Measurements from ENCODE around the gene AGBL1. TPM values are rescaled to one million over a fixed set of nuclear protein-coding genes. Genes with fewer than 3 reads are reported as not detected.
A peak's percentile ranks its signal among the peaks of the same experiment; 100 is the strongest.
"Not testable (repeated sequence)": the region's sequence is repeated elsewhere in the genome, so short reads cannot be mapped to it uniquely, and the experiment has no call there.

The AGBL1 gene
- total and polyA plus RNA-seq, 7 donors, result 0.96 to 34.8 (median 6.6) TPM

DNA sequence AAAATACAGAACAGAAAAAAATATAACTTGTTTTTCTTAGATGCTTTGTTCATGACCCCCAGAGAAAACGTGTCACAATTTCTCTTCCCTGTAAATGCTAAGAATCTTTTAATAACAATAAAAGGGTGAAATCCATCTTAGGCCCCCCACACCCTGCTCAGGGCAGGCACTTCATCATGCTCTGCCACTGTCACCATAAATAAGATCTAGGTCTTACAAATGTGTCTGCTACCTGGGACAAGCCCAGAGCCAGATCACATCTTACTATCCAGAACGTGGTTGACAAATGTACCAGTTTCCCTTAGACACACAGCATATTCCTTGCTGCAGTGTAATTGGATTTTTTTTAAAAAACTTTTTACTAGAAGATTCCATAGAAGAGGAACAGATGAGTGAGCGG, 795.4 kb downstream of the AGBL1 start:
- TF ChIP-seq, protein P1, sequence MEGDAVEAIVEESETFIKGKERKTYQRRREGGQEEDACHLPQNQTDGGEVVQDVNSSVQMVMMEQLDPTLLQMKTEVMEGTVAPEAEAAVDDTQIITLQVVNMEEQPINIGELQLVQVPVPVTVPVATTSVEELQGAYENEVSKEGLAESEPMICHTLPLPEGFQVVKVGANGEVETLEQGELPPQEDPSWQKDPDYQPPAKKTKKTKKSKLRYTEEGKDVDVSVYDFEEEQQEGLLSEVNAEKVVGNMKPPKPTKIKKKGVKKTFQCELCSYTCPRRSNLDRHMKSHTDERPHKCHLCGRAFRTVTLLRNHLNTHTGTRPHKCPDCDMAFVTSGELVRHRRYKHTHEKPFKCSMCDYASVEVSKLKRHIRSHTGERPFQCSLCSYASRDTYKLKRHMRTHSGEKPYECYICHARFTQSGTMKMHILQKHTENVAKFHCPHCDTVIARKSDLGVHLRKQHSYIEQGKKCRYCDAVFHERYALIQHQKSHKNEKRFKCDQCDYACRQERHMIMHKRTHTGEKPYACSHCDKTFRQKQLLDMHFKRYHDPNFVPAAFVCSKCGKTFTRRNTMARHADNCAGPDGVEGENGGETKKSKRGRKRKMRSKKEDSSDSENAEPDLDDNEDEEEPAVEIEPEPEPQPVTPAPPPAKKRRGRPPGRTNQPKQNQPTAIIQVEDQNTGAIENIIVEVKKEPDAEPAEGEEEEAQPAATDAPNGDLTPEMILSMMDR (IDR thresholded peaks at IDR 0.05), result no peak
- Histone ChIP-seq H3K9me3 (no peaks in the 10 kb centered on the region), H3K4me3 (no peak overlapping the region), H3K36me3 (ENCODE audit: insufficient read depth in 1 of 2, low read depth in 1 of 2) (no peaks in the 10 kb centered on the region), H3K27ac (no peak overlapping the region), H3K4me1 (peaks cover 3% of the 10 kb centered on the region), H3K27me3 (ENCODE audit: insufficient read depth in 3 of 3, low read length in 2 of 3) (no peaks in the 10 kb centered on the region)
- 84 to 90% (median 87%) methylated on average over 3 of the region's 3 CpGs for WGBS, 3 donors
- DNase-seq (no peak), ATAC-seq (no peak)
- intact Hi-C loops (cut with DNase I), result loop anchor here (5.0 to 10.0 kb wide), 2 partner anchors 73 to 250 kb away; no protein-coding TSS in a partner anchor

DNA sequence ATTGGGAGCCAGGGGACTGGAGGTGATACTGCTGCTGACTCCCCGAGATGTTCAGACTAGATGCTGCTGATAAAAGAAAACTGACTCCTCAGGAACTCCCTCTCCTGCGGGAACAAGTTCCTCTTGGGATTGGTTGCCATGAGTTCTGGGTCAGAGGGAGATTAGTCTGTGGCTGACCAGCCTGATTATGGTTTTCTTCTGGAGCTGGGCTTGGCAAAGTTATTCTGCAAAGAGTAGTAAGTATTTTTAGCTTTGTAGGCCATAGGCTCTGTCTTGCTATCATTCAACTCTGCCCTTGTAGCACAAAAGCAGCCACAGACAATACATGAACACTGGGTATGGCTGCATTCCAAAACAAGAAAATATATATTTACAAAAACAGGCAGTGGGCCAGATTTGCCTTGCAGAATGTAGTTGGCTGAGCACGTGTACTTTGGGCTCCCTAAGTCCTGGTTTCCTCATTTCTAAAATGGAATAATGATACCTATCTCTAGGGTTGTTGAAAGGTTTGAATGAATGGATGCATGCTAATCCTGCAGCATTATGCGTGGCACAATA, 796.8 kb downstream of the AGBL1 start:
- no peaks in the 10 kb centered on the region for H3K9me3 ChIP-seq
- no peak for DNase-seq
- intact Hi-C loops (cut with DNase I), result loop anchor here (5.0 to 10.0 kb wide), 2 partner anchors 74 to 252 kb away; no protein-coding TSS in a partner anchor
- TF ChIP-seq, protein P1 (IDR thresholded peaks at IDR 0.05), result no peak
- H3K4me1 ChIP-seq, result peaks cover 3% of the 10 kb centered on the region
- no peak overlapping the region for H3K4me3 ChIP-seq
- ATAC-seq, result peak in 1 of 4 donors; percentile 64
- no peaks in the 10 kb centered on the region for H3K36me3 ChIP-seq (ENCODE audit: insufficient read depth in 1 of 2, low read depth in 1 of 2)
- H3K27ac ChIP-seq, result peak overlapping the region; percentile 39
- H3K27me3 ChIP-seq (ENCODE audit: insufficient read depth in 3 of 3, low read length in 2 of 3), result no peaks in the 10 kb centered on the region
- 35 to 72% (median 49%) methylated on average over 4 of the region's 4 CpGs for WGBS, 3 donors

DNA sequence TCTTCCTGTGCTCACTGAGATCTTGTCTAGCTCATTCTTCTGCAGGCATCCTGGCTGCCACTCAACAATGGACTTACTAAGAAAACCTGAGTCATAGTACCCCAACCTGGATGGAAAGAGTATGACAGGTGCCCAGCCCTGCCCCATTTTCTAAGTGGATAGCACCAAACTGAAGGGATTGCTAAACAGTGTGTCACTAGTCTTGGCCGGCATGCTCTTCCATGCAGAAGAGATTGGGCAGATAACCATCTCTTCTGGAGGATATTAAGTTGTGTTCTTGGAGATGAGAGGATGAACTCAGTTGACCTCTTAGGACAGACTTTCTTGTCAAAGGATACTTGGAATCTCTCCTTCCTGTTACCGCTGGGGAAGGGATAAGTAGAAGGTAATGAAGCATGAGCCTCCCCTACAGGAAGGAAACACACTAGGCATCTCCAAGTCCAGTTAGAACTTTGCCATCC, 797.5 kb downstream of the AGBL1 start:
- TF ChIP-seq, protein P1 (IDR thresholded peaks at IDR 0.05), result peak; percentile 53
- Histone ChIP-seq H3K36me3 (ENCODE audit: insufficient read depth in 1 of 2, low read depth in 1 of 2) (no peaks in the 10 kb centered on the region), H3K27me3 (ENCODE audit: insufficient read depth in 3 of 3, low read length in 2 of 3) (no peaks in the 10 kb centered on the region), H3K27ac (peak overlapping the region; percentile 39), H3K9me3 (no peaks in the 10 kb centered on the region), H3K4me3 (no peak overlapping the region), H3K4me1 (peaks cover 3% of the 10 kb centered on the region)
- peak; percentile 76 to 84 (median 81) for ATAC-seq
- WGBS, 3 donors, result 26 to 65% (median 39%) methylated on average over 2 of the region's 2 CpGs
- intact Hi-C loops (cut with DNase I), result loop anchor here (1.0 to 10.0 kb wide), 3 partner anchors 75 to 253 kb away; no protein-coding TSS in a partner anchor
- peak in 1 of 2 donors; percentile 55 for DNase-seq

DNA sequence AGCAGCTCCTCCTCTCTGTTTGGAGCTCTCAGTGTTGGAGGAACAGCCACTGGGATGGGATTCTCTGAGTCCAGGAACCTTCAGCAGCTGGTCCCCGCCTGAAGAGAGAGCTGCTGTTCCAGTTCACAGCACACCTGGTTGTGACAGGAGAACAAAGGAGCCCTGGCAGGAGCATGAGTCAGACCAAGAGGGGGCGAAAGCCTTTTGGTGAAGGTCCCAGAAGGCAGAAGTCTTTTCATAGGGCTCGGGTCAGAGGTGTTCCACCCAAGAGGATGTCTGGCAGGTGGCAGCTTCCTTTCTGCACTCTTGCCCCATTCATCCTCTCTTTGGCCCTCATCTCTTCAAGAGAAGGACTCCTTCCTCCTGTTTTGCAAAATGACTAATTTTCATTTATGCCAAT, 799.2 kb downstream of the AGBL1 start:
- not testable (repeated sequence) for ATAC-seq; H3K4me1 ChIP-seq; H3K27ac ChIP-seq; H3K9me3 ChIP-seq; H3K36me3 ChIP-seq (ENCODE audit: insufficient read depth in 1 of 2, low read depth in 1 of 2); DNase-seq; H3K4me3 ChIP-seq; H3K27me3 ChIP-seq (ENCODE audit: insufficient read depth in 3 of 3, low read length in 2 of 3)
- WGBS, 3 donors, result 78 to 87% (median 85%) methylated on average over 3 of the region's 3 CpGs
- intact Hi-C loops (cut with DNase I), result loop anchor here (5.0 to 10.0 kb wide), 2 partner anchors 77 to 254 kb away; no protein-coding TSS in a partner anchor

DNA sequence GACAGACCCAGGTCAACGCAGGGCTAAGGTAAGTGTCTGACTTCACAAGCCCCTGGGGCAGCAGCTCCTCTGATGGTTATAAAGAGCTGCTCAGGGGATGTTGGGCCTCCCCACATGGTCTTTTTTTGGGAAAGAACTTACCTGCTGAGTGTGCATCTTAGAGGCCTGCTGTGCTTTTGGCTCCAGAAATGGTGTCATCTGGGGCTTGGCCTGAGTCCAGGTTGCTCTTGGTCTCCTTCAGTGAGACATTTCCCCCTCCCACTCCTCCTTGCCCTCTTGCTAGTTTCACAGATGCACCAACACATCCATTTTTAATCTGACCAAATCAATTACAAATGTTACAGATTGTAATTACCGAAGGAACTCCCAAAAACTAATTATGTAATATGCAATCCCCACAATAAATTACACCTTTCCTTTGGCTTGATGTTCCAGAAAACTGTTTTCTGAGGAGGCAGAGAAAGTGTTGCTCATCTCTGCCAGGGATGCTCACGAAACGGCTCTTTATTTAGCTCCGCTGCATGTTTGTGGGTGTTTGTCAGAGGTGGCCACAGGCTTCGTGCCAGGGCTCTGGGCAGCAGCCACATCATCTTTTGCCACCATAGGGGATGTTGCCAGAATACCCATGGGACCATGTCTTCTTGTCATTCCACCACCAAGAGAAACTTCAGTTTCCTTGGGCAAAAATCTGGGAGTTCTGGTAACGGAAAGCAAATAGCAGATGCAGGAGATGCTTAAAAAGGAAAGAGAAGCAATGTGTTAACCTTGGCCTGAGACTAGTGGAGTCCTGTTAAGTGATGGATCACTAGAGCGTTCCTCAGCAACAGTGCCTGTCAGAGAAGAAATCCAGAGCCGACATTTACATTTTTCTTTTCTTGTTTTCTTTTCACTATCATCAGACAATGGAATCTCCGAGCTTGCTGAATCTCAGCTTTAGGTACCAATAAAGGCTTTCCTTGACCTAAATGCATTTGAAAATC, 799.9 kb downstream of the AGBL1 start:
- 57 to 78% (median 62%) methylated on average over 10 of the region's 10 CpGs for WGBS, 3 donors
- DNase-seq, result peak; percentile 48 to 80
- Histone ChIP-seq H3K27me3 (ENCODE audit: insufficient read depth in 3 of 3, low read length in 2 of 3) (peaks cover 0 to 2% (median 0%) of the 10 kb centered on the region in 3 donors), H3K36me3 (ENCODE audit: insufficient read depth in 1 of 2, low read depth in 1 of 2) (no peaks in the 10 kb centered on the region), H3K4me1 (peaks cover 3% of the 10 kb centered on the region), H3K9me3 (no peaks in the 10 kb centered on the region), H3K27ac (peak overlapping the region; percentile 47), H3K4me3 (no peak overlapping the region)
- TF ChIP-seq, protein P1 (IDR thresholded peaks at IDR 0.05), result no peak
- intact Hi-C loops (cut with DNase I), result loop anchor here (5.0 to 10.0 kb wide), 2 partner anchors 77 to 255 kb away; no protein-coding TSS in a partner anchor
- ATAC-seq, result peak; percentile 59 to 85 (median 82)

Measured in psoas muscle (tissue), 8 donors.